ENCODE results near the gene FRMD1.

DNA sequence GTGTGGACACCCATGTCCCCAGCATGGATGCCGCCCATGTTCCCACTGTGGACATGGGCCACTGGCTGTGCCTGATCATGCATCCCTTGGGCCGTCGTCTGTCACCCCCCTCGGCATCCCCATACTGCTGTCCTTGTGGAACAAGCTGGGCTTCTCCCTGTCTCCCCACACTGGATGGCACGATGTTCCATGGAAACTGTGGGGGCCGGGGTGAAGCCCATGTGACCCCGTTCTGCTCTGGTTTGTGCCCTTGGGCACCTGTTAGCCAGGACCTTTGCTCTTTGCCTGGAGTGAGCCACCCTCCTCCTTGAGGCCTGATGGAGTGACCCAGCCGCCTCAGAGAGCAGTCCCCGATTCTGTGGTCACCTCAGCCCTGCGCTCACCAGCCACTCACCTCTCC lies 7.6 kb upstream of the FRMD1 start:
- TF ChIP-seq IKZF3 (tag by site-specific recombination; IDR thresholded peaks at IDR 0.05) (no peak), ZNF10 (tag by site-specific recombination; IDR thresholded peaks at IDR 0.05) (no peak)
- TF ChIP-seq, protein P1, sequence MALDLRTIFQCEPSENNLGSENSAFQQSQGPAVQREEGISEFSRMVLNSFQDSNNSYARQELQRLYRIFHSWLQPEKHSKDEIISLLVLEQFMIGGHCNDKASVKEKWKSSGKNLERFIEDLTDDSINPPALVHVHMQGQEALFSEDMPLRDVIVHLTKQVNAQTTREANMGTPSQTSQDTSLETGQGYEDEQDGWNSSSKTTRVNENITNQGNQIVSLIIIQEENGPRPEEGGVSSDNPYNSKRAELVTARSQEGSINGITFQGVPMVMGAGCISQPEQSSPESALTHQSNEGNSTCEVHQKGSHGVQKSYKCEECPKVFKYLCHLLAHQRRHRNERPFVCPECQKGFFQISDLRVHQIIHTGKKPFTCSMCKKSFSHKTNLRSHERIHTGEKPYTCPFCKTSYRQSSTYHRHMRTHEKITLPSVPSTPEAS (tag by site-specific recombination; IDR thresholded peaks at IDR 0.05) = no peak
- TF ChIP-seq, protein P2, sequence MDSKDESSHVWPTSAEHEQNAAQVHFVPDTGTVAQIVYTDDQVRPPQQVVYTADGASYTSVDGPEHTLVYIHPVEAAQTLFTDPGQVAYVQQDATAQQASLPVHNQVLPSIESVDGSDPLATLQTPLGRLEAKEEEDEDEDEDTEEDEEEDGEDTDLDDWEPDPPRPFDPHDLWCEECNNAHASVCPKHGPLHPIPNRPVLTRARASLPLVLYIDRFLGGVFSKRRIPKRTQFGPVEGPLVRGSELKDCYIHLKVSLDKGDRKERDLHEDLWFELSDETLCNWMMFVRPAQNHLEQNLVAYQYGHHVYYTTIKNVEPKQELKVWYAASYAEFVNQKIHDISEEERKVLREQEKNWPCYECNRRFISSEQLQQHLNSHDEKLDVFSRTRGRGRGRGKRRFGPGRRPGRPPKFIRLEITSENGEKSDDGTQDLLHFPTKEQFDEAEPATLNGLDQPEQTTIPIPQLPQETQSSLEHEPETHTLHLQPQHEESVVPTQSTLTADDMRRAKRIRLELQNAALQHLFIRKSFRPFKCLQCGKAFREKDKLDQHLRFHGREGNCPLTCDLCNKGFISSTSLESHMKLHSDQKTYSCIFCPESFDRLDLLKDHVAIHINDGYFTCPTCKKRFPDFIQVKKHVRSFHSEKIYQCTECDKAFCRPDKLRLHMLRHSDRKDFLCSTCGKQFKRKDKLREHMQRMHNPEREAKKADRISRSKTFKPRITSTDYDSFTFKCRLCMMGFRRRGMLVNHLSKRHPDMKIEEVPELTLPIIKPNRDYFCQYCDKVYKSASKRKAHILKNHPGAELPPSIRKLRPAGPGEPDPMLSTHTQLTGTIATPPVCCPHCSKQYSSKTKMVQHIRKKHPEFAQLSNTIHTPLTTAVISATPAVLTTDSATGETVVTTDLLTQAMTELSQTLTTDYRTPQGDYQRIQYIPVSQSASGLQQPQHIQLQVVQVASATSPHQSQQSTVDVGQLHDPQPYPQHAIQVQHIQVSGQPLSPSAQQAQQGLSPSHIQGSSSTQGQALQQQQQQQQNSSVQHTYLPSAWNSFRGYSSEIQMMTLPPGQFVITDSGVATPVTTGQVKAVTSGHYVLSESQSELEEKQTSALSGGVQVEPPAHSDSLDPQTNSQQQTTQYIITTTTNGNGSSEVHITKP (tag by site-specific recombination; IDR thresholded peaks at IDR 0.05) = no peak
